ENCODE results near the gene HOXA2.

The HOXA2 gene

GRCh38 chr7:27121684-27122076 is 19.2 kb upstream of the HOXA2 start (continued):
- no peak for TF ChIP-seq KLF1 (tag by site-specific recombination; IDR thresholded peaks at IDR 0.05)
- TF ChIP-seq GLI4 (tag by site-specific recombination; IDR thresholded peaks at IDR 0.05) = no peak
- TF ChIP-seq ZNF660 (tag by site-specific recombination; IDR thresholded peaks at IDR 0.05) = no peak
- no peak for TF ChIP-seq BCL11A (tag by site-specific recombination; IDR thresholded peaks at IDR 0.05; ENCODE audit: low read depth)
- no peak for TF ChIP-seq TRIM28 (IDR thresholded peaks at IDR 0.05; ENCODE audit: borderline replicate concordance, low read length)
- TF ChIP-seq ZNF280D (tag by site-specific recombination; IDR thresholded peaks at IDR 0.05) = no peak
- TF ChIP-seq, protein P1, sequence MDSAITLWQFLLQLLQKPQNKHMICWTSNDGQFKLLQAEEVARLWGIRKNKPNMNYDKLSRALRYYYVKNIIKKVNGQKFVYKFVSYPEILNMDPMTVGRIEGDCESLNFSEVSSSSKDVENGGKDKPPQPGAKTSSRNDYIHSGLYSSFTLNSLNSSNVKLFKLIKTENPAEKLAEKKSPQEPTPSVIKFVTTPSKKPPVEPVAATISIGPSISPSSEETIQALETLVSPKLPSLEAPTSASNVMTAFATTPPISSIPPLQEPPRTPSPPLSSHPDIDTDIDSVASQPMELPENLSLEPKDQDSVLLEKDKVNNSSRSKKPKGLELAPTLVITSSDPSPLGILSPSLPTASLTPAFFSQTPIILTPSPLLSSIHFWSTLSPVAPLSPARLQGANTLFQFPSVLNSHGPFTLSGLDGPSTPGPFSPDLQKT (IDR thresholded peaks at IDR 0.05; ENCODE audit: borderline replicate concordance, low read depth, low read length) = no peak
- no peak for TF ChIP-seq ZNF114 (tag by site-specific recombination; IDR thresholded peaks at IDR 0.05)
- TF ChIP-seq ZNF585B (tag by site-specific recombination; IDR thresholded peaks at IDR 0.05) = no peak
- TF ChIP-seq ZNF426 (tag by site-specific recombination; IDR thresholded peaks at IDR 0.05) = no peak
- no peak for TF ChIP-seq ZNF19 (tag by site-specific recombination; IDR thresholded peaks at IDR 0.05; ENCODE audit: low read depth)
- TF ChIP-seq ZNF777 (tag by site-specific recombination; IDR thresholded peaks at IDR 0.05; ENCODE audit: borderline replicate concordance) = no peak
- no peak for TF ChIP-seq ZNF394 (tag by site-specific recombination; IDR thresholded peaks at IDR 0.05; ENCODE audit: borderline replicate concordance)
- TF ChIP-seq ZNF37A (tag by site-specific recombination; IDR thresholded peaks at IDR 0.05) = no peak
- no peak for TF ChIP-seq PATZ1 (tag by site-specific recombination; IDR thresholded peaks at IDR 0.05)
- no peak for TF ChIP-seq ZBTB21 (tag by site-specific recombination; IDR thresholded peaks at IDR 0.05)
- TF ChIP-seq KLF7 (tag by site-specific recombination; IDR thresholded peaks at IDR 0.05; ENCODE audit: borderline replicate concordance) = no peak
- TF ChIP-seq, protein P2, sequence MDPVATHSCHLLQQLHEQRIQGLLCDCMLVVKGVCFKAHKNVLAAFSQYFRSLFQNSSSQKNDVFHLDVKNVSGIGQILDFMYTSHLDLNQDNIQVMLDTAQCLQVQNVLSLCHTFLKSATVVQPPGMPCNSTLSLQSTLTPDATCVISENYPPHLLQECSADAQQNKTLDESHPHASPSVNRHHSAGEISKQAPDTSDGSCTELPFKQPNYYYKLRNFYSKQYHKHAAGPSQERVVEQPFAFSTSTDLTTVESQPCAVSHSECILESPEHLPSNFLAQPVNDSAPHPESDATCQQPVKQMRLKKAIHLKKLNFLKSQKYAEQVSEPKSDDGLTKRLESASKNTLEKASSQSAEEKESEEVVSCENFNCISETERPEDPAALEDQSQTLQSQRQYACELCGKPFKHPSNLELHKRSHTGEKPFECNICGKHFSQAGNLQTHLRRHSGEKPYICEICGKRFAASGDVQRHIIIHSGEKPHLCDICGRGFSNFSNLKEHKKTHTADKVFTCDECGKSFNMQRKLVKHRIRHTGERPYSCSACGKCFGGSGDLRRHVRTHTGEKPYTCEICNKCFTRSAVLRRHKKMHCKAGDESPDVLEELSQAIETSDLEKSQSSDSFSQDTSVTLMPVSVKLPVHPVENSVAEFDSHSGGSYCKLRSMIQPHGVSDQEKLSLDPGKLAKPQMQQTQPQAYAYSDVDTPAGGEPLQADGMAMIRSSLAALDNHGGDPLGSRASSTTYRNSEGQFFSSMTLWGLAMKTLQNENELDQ (tag by site-specific recombination; IDR thresholded peaks at IDR 0.05; ENCODE audit: low read depth) = no peak
- TF ChIP-seq ZNF211 (tag by site-specific recombination; IDR thresholded peaks at IDR 0.05; ENCODE audit: low read depth) = no peak
- no peak for TF ChIP-seq ZNF623 (tag by site-specific recombination; IDR thresholded peaks at IDR 0.05)
- no peak for TF ChIP-seq ZBTB17 (tag by site-specific recombination; IDR thresholded peaks at IDR 0.05)

All from HEK293 (cell line).